ENCODE results near the gene GNLY.
"Not testable (repeated sequence)": the region's sequence is repeated elsewhere in the genome, so short reads cannot be mapped to it uniquely, and the experiment has no call there.

The GNLY gene

GRCh38 chr2:85659324-85659981 lies 34.7 kb upstream of the GNLY start:
- TF ChIP-seq CTCF (IDR thresholded peaks at IDR 0.05; ENCODE audit: insufficient read depth, low read length, poor library complexity, severe bottlenecking) (no peak), EZH2phosphoT487 (conservative IDR thresholded peaks at IDR 0.05; ENCODE audit: low read length) (no peak)
- Histone ChIP-seq H3K27me3 (ENCODE audit: low read length) (no peaks in the 10 kb centered on the region), H3K36me3 (ENCODE audit: low read length) (no peaks in the 10 kb centered on the region), H3K79me2 (ENCODE audit: insufficient read depth, low read length) (no peaks in the 10 kb centered on the region), H3K9me3 (ENCODE audit: insufficient read depth, low read length) (no peaks in the 10 kb centered on the region), H3K4me3 (ENCODE audit: insufficient read depth, low read length, poor library complexity, severe bottlenecking) (no peak overlapping the region), H3K4me2 (ENCODE audit: low read depth, low read length, poor library complexity, severe bottlenecking) (no peak overlapping the region), H2AFZ (ENCODE audit: low read depth, low read length, severe bottlenecking) (no peak overlapping the region), H4K20me1 (ENCODE audit: low read depth, low read length) (no peaks in the 10 kb centered on the region), H3K27ac (ENCODE audit: low read depth, low read length) (no peak overlapping the region), H3K9ac (ENCODE audit: low read length) (no peak overlapping the region), H3F3A (ENCODE audit: insufficient read depth) (no peaks in the 10 kb centered on the region), H3K9me2 (replicated peaks; ENCODE audit: insufficient read depth, low read length) (no peaks in the 10 kb centered on the region)

- not testable (repeated sequence) for H3K4me2 ChIP-seq (ENCODE audit: low read depth, low read length, poor library complexity, severe bottlenecking); H3F3A ChIP-seq (ENCODE audit: insufficient read depth); H3K4me3 ChIP-seq (ENCODE audit: insufficient read depth, low read length, poor library complexity, severe bottlenecking); H3K27me3 ChIP-seq (ENCODE audit: low read length); H3K9me2 ChIP-seq (replicated peaks; ENCODE audit: insufficient read depth, low read length); H3K36me3 ChIP-seq (ENCODE audit: low read length); H3K9ac ChIP-seq (ENCODE audit: low read length); H4K20me1 ChIP-seq (ENCODE audit: low read depth, low read length); H2AFZ ChIP-seq (ENCODE audit: low read depth, low read length, severe bottlenecking); H3K27ac ChIP-seq (ENCODE audit: low read depth, low read length); H3K9me3 ChIP-seq (ENCODE audit: insufficient read depth, low read length); H3K79me2 ChIP-seq (ENCODE audit: insufficient read depth, low read length)
These were observed 33.9 kb upstream of the GNLY start for GRCh38 chr2:85660301-85660700.

GRCh38 chr2:85660725-85661124 lies 33.4 kb upstream of the GNLY start:
- H3K4me3 ChIP-seq (ENCODE audit: insufficient read depth, low read length, poor library complexity, severe bottlenecking), result no peak overlapping the region
- TF ChIP-seq EZH2phosphoT487 (conservative IDR thresholded peaks at IDR 0.05; ENCODE audit: low read length) (no peak), CTCF (IDR thresholded peaks at IDR 0.05; ENCODE audit: insufficient read depth, low read length, poor library complexity, severe bottlenecking) (no peak)
- H3K9ac ChIP-seq (ENCODE audit: low read length), result no peak overlapping the region
- no peaks in the 10 kb centered on the region for H3K79me2 ChIP-seq (ENCODE audit: insufficient read depth, low read length)
- no peaks in the 10 kb centered on the region for H4K20me1 ChIP-seq (ENCODE audit: low read depth, low read length)
- H3K36me3 ChIP-seq (ENCODE audit: low read length), result no peaks in the 10 kb centered on the region
- H3K4me2 ChIP-seq (ENCODE audit: low read depth, low read length, poor library complexity, severe bottlenecking), result no peak overlapping the region
- no peak overlapping the region for H2AFZ ChIP-seq (ENCODE audit: low read depth, low read length, severe bottlenecking)
- no peaks in the 10 kb centered on the region for H3F3A ChIP-seq (ENCODE audit: insufficient read depth)
- H3K9me2 ChIP-seq (replicated peaks; ENCODE audit: insufficient read depth, low read length), result no peaks in the 10 kb centered on the region
- H3K27ac ChIP-seq (ENCODE audit: low read depth, low read length), result no peak overlapping the region
- no peaks in the 10 kb centered on the region for H3K27me3 ChIP-seq (ENCODE audit: low read length)
- H3K9me3 ChIP-seq (ENCODE audit: insufficient read depth, low read length), result no peaks in the 10 kb centered on the region

GRCh38 chr2:85661139-85661858 lies 32.9 kb upstream of the GNLY start:
- Histone ChIP-seq H2AFZ (ENCODE audit: low read depth, low read length, severe bottlenecking) (no peak overlapping the region), H3K27ac (ENCODE audit: low read depth, low read length) (no peak overlapping the region), H4K20me1 (ENCODE audit: low read depth, low read length) (no peaks in the 10 kb centered on the region), H3F3A (ENCODE audit: insufficient read depth) (no peaks in the 10 kb centered on the region), H3K27me3 (ENCODE audit: low read length) (no peaks in the 10 kb centered on the region), H3K4me2 (ENCODE audit: low read depth, low read length, poor library complexity, severe bottlenecking) (no peak overlapping the region), H3K36me3 (ENCODE audit: low read length) (no peaks in the 10 kb centered on the region), H3K9me2 (replicated peaks; ENCODE audit: insufficient read depth, low read length) (no peaks in the 10 kb centered on the region), H3K9me3 (ENCODE audit: insufficient read depth, low read length) (no peaks in the 10 kb centered on the region), H3K9ac (ENCODE audit: low read length) (no peak overlapping the region), H3K79me2 (ENCODE audit: insufficient read depth, low read length) (no peaks in the 10 kb centered on the region), H3K4me3 (ENCODE audit: insufficient read depth, low read length, poor library complexity, severe bottlenecking) (no peak overlapping the region)
- TF ChIP-seq CTCF (IDR thresholded peaks at IDR 0.05; ENCODE audit: insufficient read depth, low read length, poor library complexity, severe bottlenecking), result no peak
